ENCODE data around the gene AKNAD1. TPM values are rescaled to one million over a fixed set of nuclear protein-coding genes. Genes with fewer than 3 reads are reported as not detected.
"Not testable (repeated sequence)": the region's sequence is repeated elsewhere in the genome, so short reads cannot be mapped to it uniquely, and the experiment has no call there.

AKNAD1 gene
- total RNA-seq, 1 donor from 2014 or later: not detected

DNA sequence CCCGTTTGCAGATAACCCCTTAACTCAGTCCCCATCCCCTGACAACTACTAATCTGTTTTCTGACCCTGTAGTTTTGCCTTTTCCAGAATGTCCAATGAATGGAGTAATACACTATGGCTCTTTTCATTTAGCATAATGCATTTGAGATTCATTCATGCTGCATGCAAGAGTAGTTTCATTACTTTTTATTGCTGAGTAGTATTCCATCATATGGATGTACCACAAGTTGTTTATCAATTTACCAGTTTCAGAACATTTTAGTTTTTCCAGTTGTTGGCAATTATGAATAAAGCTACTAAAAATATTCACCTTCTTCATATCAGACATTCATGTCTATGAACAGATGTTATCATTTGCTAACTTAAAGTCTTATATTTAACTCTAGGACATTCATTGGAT lies 65.1 kb downstream of the AKNAD1 start:
- intact Hi-C loops (cut with micrococcal nuclease): no loop called here
- Histone ChIP-seq H3K36me3 (peaks cover 78% of the 10 kb centered on the region), H3K27me3 (ENCODE audit: low read depth) (no peaks in the 10 kb centered on the region), H3K4me3 (no peak overlapping the region), H3K27ac (replicated peaks) (no peak overlapping the region), H3K4me1 (no peaks in the 10 kb centered on the region), H3K9me3 (replicated peaks) (peaks cover 19% of the 10 kb centered on the region)
- no peak for DNase-seq
- TF ChIP-seq CTCF (IDR thresholded peaks at IDR 0.05; ENCODE audit: borderline replicate concordance): no peak

DNA sequence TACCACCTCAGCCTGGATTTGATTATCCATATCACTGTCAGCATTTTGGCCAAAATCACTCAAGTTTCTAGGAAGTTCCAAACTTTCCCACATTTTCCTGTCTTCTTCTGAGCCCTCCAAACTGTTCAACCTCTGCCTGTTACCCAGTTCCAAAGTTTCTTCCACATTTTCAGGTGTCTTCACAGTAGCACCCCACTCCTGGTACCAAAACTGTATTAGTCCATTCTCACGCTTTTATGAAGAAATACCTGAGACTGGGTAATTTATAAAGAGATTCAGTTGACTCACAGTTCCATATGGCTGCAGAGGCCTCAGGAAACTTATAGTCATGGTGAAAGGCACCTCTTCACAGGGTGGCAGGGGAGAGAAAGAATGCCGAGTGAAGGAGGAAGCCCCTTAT lies 71.0 kb downstream of the AKNAD1 start:
- no peak for DNase-seq
- intact Hi-C loops (cut with micrococcal nuclease): no loop called here
- no peaks in the 10 kb centered on the region for H3K27me3 ChIP-seq (ENCODE audit: low read depth)
- H3K9me3 ChIP-seq (replicated peaks): peaks cover 21% of the 10 kb centered on the region
- no peak for TF ChIP-seq CTCF (IDR thresholded peaks at IDR 0.05; ENCODE audit: borderline replicate concordance)
- peaks cover 78% of the 10 kb centered on the region for H3K36me3 ChIP-seq
- no peak overlapping the region for H3K4me3 ChIP-seq
- no peak overlapping the region for H3K27ac ChIP-seq (replicated peaks)
- no peaks in the 10 kb centered on the region for H3K4me1 ChIP-seq

GRCh38 chr1:108785264-108785663 lies 71.6 kb downstream of the AKNAD1 start:
- H3K27me3 ChIP-seq (ENCODE audit: low read depth): no peaks in the 10 kb centered on the region
- no peak overlapping the region for H3K4me3 ChIP-seq
- no peak for TF ChIP-seq CTCF (IDR thresholded peaks at IDR 0.05; ENCODE audit: borderline replicate concordance)
- peaks cover 80% of the 10 kb centered on the region for H3K36me3 ChIP-seq
- H3K4me1 ChIP-seq: no peaks in the 10 kb centered on the region
- no peak overlapping the region for H3K27ac ChIP-seq (replicated peaks)
- H3K9me3 ChIP-seq (replicated peaks): peaks cover 21% of the 10 kb centered on the region
- intact Hi-C loops (cut with micrococcal nuclease): no loop called here
- no peak for DNase-seq

- H3K27ac ChIP-seq (replicated peaks); H3K4me3 ChIP-seq; H3K4me1 ChIP-seq; H3K27me3 ChIP-seq (ENCODE audit: low read depth); intact Hi-C loops (cut with micrococcal nuclease); DNase-seq: not testable (repeated sequence)
- peaks cover 21% of the 10 kb centered on the region for H3K9me3 ChIP-seq (replicated peaks)
- H3K36me3 ChIP-seq: peaks cover 95% of the 10 kb centered on the region
These were observed 75.3 kb downstream of the AKNAD1 start for GRCh38 chr1:108781575-108781944.

- DNase-seq: no peak
- H3K27ac ChIP-seq (replicated peaks): no peak overlapping the region
- H3K4me3 ChIP-seq: no peak overlapping the region
- H3K4me1 ChIP-seq: no peaks in the 10 kb centered on the region
- no peaks in the 10 kb centered on the region for H3K27me3 ChIP-seq (ENCODE audit: low read depth)
- H3K9me3 ChIP-seq (replicated peaks): peaks cover 17% of the 10 kb centered on the region
- TF ChIP-seq CTCF (IDR thresholded peaks at IDR 0.05; ENCODE audit: borderline replicate concordance): no peak
- peaks cover 95% of the 10 kb centered on the region for H3K36me3 ChIP-seq
- intact Hi-C loops (cut with micrococcal nuclease): no loop called here
These were observed 75.8 kb downstream of the AKNAD1 start for GRCh38 chr1:108780937-108781574.

- no peak overlapping the region for H3K4me3 ChIP-seq
- no peaks in the 10 kb centered on the region for H3K27me3 ChIP-seq (ENCODE audit: low read depth)
- DNase-seq: no peak
- no peaks in the 10 kb centered on the region for H3K4me1 ChIP-seq
- no peak for TF ChIP-seq CTCF (IDR thresholded peaks at IDR 0.05; ENCODE audit: borderline replicate concordance)
- peaks cover under 1% of the 10 kb centered on the region for H3K9me3 ChIP-seq (replicated peaks)
- no peak overlapping the region for H3K27ac ChIP-seq (replicated peaks)
- H3K36me3 ChIP-seq: peaks cover 95% of the 10 kb centered on the region
- intact Hi-C loops (cut with micrococcal nuclease): no loop called here
These were observed 77.4 kb downstream of the AKNAD1 start for GRCh38 chr1:108779455-108779854.
